NOMO-1 (cell line): Measurements from ENCODE around the gene RAB42.
"Not testable (repeated sequence)": the region's sequence is repeated elsewhere in the genome, so short reads cannot be mapped to it uniquely, and the experiment has no call there.

Experiments used
- DNase-seq, 2 experiments: peaks; one replicate each; lab custom pipeline; 2025; ENCODE audit not compliant: unreplicated experiment in 2 of 2; lab: John Stamatoyannopoulos, UW

The RAB42 gene

DNA sequence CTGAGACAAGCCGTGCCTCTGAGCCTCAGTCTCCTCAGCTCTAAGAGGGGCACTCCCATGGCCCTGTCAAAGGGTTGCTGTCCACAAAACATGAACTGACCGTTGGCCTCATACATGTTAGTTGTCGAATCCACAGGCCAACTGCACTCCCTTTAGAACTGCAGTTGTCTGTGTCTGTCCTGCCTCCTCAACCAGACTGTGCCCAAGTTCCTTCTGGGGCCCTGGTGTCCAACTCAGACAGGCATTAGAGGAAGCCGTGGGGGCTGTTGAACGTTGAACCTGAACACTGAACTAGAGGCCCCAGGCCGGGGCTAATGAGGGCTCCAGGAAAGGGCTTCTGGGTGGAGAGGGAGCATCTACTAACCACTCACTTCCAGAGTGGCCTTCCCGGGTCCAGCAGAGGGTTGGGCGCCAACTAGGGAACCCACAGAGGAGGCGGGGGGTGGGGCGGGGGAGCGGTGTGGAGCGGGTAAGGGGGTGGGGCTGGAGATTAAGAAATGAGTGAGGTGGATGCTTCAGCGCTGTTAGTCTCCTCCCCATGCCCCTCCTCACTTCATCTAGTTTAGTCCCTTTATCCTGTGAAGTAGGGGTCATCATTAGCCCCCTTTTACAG, at the start of gene RAB42:
TSS of gene RAB42 (plus strand) at position 558 of the 613 bp plus-strand sequence. CDS start 247 bp downstream, outside the sequence.
- peak; percentile 64 to 72 for DNase-seq

GRCh38 chr1:28545246-28545628, 46.8 kb upstream of the RAB42 start:
- DNase-seq: no peak

DNA sequence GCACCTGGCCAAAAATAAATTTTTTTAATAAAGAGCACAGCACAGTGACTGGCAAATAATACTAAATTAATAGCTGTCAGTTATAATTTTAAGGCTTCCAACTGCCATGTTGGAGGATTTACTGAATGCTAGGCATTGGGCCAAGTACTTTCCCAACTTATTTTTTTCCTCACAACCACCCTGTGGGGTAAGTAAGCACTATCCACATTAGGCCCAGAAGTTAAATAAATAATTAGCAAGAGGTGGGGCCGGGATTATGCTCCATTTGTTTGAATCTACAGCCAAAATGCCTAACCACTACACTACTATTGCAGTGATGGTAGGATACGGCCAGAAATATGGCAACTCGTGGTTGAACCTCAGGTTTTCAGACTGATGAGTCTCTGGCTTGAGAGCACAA, 43.7 kb upstream of the RAB42 start:
- no peak for DNase-seq

GRCh38 chr1:28551381-28551780, 40.7 kb upstream of the RAB42 start:
- no peak for DNase-seq

- DNase-seq: peak; percentile 95 to 96
These were observed 39.1 kb upstream of the RAB42 start, which contains the start of gene TRNAU1AP for GRCh38 chr1:28552758-28553663. TSS of gene TRNAU1AP (plus strand) at chr1:28553085. CDS start at chr1:28553111, 26 bp downstream.

DNA sequence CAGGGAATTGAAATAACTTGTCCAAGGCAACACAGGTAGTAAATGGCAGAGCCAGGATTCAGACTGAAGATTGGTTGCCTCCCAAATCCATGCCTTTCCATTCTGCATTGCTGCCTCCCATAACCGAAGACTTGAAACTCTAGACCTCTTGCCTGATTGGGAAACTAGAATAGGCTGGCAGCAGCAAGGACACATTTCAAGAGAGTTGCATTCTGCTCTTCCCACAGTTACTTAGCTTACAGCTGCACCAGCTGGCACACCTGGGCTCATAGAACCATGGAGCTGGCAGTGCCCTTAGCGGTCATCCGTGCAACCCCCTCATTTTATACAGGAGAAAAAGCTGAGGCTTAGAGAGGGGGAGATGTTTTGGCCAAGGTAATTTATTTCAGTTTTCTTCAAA, 31.2 kb upstream of the RAB42 start:
- DNase-seq: no peak

- no peak for DNase-seq
These were observed 27.8 kb upstream of the RAB42 start for GRCh38 chr1:28564310-28564709.

DNA sequence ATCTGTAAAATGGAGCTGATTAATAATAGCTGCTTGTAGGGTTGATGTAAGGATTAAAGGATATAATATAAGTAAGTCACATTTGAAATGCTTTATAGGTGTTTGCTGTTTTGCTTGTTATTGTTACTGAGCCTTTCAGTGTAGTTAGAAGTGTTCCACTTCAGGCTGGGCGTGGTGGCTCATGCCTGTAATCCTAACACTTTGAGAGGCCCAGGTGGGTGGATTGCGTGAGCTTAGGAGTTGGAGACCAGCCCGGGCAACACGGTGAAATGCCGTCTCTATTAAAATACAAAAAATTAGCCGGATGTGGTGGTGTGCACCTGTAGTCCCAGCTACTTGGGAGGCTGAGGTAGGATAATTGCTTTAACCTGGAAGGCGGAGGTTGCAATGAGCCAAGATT, 27.0 kb upstream of the RAB42 start:
- no peak for DNase-seq

DNA sequence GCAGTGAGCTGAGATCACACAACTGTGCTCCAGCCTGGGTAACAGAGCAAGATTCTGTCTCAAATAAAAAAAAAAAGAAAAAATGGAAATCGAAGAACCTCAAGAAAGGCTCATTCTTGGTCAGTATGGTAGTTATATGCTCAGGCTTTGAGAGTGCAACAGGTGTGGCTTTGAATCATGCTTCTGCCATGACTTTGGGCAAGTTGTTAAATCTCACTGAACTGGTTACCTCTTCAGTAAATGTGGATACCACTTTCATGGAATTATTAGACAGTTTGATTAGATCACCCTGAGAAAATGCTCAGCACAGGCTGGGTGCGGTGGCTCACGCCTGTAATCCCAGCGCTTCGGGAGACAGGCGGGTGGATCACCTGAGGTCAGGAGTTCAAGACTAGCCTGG, 26.3 kb upstream of the RAB42 start:
- DNase-seq: no peak

GRCh38 chr1:28566931-28567330, 25.1 kb upstream of the RAB42 start:
- no peak for DNase-seq

GRCh38 chr1:28571911-28572310, 20.2 kb upstream of the RAB42 start:
- no peak for DNase-seq

- DNase-seq: not testable (repeated sequence)
These were observed 19.2 kb upstream of the RAB42 start for GRCh38 chr1:28572891-28573290.

DNA sequence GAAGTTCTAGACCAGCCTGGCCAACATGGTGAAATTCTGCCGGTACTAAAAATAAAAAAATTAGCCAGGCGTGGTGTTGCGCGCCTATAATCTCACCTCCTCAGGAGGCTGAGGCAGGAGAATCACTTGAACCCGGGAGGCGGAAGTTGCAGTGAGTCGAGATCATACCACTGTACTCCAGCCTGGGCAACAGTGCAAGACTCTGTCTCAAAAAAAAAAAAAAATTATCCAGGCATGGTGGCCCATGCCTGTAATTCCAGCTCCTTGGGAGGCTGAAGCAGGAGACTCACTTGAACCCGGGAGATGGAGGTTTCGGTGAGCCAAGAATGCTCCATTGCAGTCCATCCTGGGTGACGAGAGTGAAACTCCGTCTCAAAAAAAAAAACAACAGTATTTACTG, 18.5 kb upstream of the RAB42 start:
- no peak for DNase-seq

- DNase-seq: no peak
These were observed 14.9 kb upstream of the RAB42 start for GRCh38 chr1:28577052-28577678.

- DNase-seq: no peak
These were observed 14.1 kb upstream of the RAB42 start for GRCh38 chr1:28577738-28578536.

- no peak for DNase-seq
These were observed 13.3 kb upstream of the RAB42 start for GRCh38 chr1:28578696-28579218.

DNA sequence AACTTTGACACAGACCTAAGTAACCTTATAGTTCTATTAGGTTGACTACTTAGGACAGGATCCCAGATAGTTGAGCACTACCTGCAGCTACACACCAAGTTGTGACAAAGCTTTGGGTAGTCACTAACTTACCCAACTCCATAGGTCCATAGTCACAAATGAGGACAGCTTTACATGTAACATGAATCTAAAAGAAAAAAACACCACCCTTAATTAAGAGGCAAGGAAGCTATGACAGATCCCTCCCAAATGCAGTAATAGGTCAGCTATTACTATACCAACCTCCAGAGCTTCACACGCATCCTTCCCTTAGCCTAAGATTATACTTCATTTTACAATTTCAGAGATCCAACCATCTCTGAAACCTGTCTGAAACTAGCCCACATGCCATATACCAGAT, 12.7 kb upstream of the RAB42 start:
- no peak for DNase-seq

- peak; percentile 29 to 51 for DNase-seq
These were observed 11.1 kb upstream of the RAB42 start for GRCh38 chr1:28580722-28581530.

- peak; percentile 94 to 97 for DNase-seq
These were observed 10.4 kb upstream of the RAB42 start for GRCh38 chr1:28581531-28582247.
